Activated CD8-positive, alpha-beta T cell treated with anti-CD3 and anti-CD28 coated beads, Interleukin-2, amount 10 ng/mL, durations not matched to agents 7 days and 5 days (primary cell): Measurements from ENCODE around the gene DIDO1. TPM values are rescaled to one million over a fixed set of nuclear protein-coding genes. Genes with fewer than 3 reads are reported as not detected.

Experiments
- ATAC-seq: fragments of 150-1000 bp; cut with Tn5 transposase; one replicate; pipeline ENCODE4 v1.10.0; 2021; ENCODE audit warnings: moderate library complexity
- CTCF ChIA-PET: fragments of 350-600 bp; sonication (Branson Sonifier 250); formaldehyde crosslinking; loops from one replicate; lab custom pipeline; 2021; ENCODE audit warnings: antibody characterized with exemption; lab: Charles Lee
- POLR2A ChIA-PET: fragments of 350-600 bp; sonication (Branson Sonifier 250); formaldehyde crosslinking; loops from one replicate; lab custom pipeline; 2021; ENCODE audit warnings: antibody characterized with exemption; lab: Charles Lee
- DNase-seq: peaks from one replicate; pipeline ENCODE4 v3.0.0-alpha.2; 2020
- H3K27ac Mint-ChIP-seq: one replicate; pipeline ENCODE4 v1.8.0; 2021; ENCODE audit warnings: mild to moderate bottlenecking, mixed read lengths
- H3K27me3 Mint-ChIP-seq: one replicate; pipeline ENCODE4 v1.8.0; 2021; ENCODE audit warnings: low read depth, mixed read lengths
- H3K36me3 Mint-ChIP-seq: one replicate; pipeline ENCODE4 v1.8.0; 2021; ENCODE audit warnings: low read depth, mixed read lengths
- H3K4me1 Mint-ChIP-seq: one replicate; pipeline ENCODE4 v1.8.0; 2021; ENCODE audit warnings: low read depth, mixed read lengths
- H3K4me3 Mint-ChIP-seq: one replicate; pipeline ENCODE4 v1.8.0; 2021; ENCODE audit warnings: mild to moderate bottlenecking, mixed read lengths
- H3K9me3 Mint-ChIP-seq: one replicate; pipeline ENCODE4 v1.8.0; 2022; ENCODE audit warnings: mixed read lengths; ENCODE audit not compliant: insufficient read depth
- total RNA-seq, 2 experiments: library from RNA; stranded (reverse); gene quantifications; one replicate each; pipeline ENCODE4 v1.2.3, GENCODE V29; 2021

Gene DIDO1
- total RNA-seq, 2 experiments from 2014 or later: 69.6 to 74.0 TPM

- Mint-ChIP-seq H3K27ac (no peak overlapping the region), H3K36me3 (peaks cover 85% of the 10 kb centered on the region)
- CTCF ChIA-PET: interaction anchor here (1.3 to 1.5 kb wide), 2 partner anchors 12 to 18 kb away, joined by 4 to 5 read pairs; no protein-coding TSS in a partner anchor
These were observed 36.9 kb downstream of the DIDO1 start for GRCh38 chr20:62889411-62889810.

GRCh38 chr20:62888910-62889309, 37.4 kb downstream of the DIDO1 start:
- ChIA-PET CTCF (interaction anchor here (1.3 kb wide), 1 partner anchor 18 kb away, joined by 5 read pairs; no protein-coding TSS in a partner anchor), POLR2A (interaction anchor here (1.8 kb wide), 1 partner anchor 36 kb away, joined by 4 read pairs; no protein-coding TSS in a partner anchor)
- Mint-ChIP-seq H3K27me3 (no peaks in the 10 kb centered on the region), H3K4me3 (no peak overlapping the region), H3K9me3 (no peaks in the 10 kb centered on the region), H3K27ac (no peak overlapping the region), H3K36me3 (peaks cover 80% of the 10 kb centered on the region), H3K4me1 (peaks cover 45% of the 10 kb centered on the region)
- no peak for DNase-seq
- ATAC-seq: no peak

More at GRCh38 chr20:62889411-62889810, 36.9 kb downstream of the DIDO1 start:
- no peak overlapping the region for H3K4me3 Mint-ChIP-seq
- POLR2A ChIA-PET: no interaction called here
- H3K4me1 Mint-ChIP-seq: peaks cover 50% of the 10 kb centered on the region
- no peaks in the 10 kb centered on the region for H3K27me3 Mint-ChIP-seq
- DNase-seq (no peak), ATAC-seq (no peak)
- H3K9me3 Mint-ChIP-seq: no peaks in the 10 kb centered on the region

- Mint-ChIP-seq H3K36me3 (peaks cover 76% of the 10 kb centered on the region), H3K27ac (no peak overlapping the region), H3K4me3 (no peak overlapping the region), H3K4me1 (peaks cover 40% of the 10 kb centered on the region), H3K9me3 (no peaks in the 10 kb centered on the region), H3K27me3 (no peaks in the 10 kb centered on the region)
- DNase-seq (no peak), ATAC-seq (no peak)
- ChIA-PET POLR2A (interaction anchor here (1.0 to 1.8 kb wide), 2 partner anchors 19 to 37 kb away, joined by 3 to 4 read pairs; no protein-coding TSS in a partner anchor), CTCF (no interaction called here)
These were observed 37.9 kb downstream of the DIDO1 start for GRCh38 chr20:62888406-62888805.

- Mint-ChIP-seq H3K4me1 (peaks cover 35% of the 10 kb centered on the region), H3K36me3 (peaks cover 71% of the 10 kb centered on the region), H3K4me3 (no peak overlapping the region), H3K27me3 (no peaks in the 10 kb centered on the region), H3K9me3 (no peaks in the 10 kb centered on the region), H3K27ac (peak overlapping the region; percentile 39)
- DNase-seq (no peak), ATAC-seq (no peak)
- ChIA-PET POLR2A (interaction anchor here (0.9 to 1.8 kb wide), 3 partner anchors 19 to 37 kb away, joined by 3 to 4 read pairs (median 3); no protein-coding TSS in a partner anchor), CTCF (interaction anchor here (0.7 kb wide), 1 partner anchor 30 kb away, joined by 3 read pairs; no protein-coding TSS in a partner anchor)
These were observed 38.5 kb downstream of the DIDO1 start for GRCh38 chr20:62887860-62888239.

- Mint-ChIP-seq H3K27ac (peak overlapping the region; percentile 39), H3K36me3 (peaks cover 65% of the 10 kb centered on the region), H3K9me3 (no peaks in the 10 kb centered on the region), H3K27me3 (no peaks in the 10 kb centered on the region), H3K4me1 (peaks cover 29% of the 10 kb centered on the region), H3K4me3 (no peak overlapping the region)
- ChIA-PET POLR2A (interaction anchor here (0.7 to 1.8 kb wide), 4 partner anchors 12 to 38 kb away, joined by 3 to 4 read pairs (median 3); no protein-coding TSS in a partner anchor), CTCF (interaction anchor here (0.7 kb wide), 1 partner anchor 31 kb away, joined by 3 read pairs; no protein-coding TSS in a partner anchor)
- ATAC-seq (peak; percentile 55), DNase-seq (peak; percentile 53)
These were observed 39.0 kb downstream of the DIDO1 start for GRCh38 chr20:62887152-62887859.

- ATAC-seq: no peak
- H3K9me3 Mint-ChIP-seq: no peaks in the 10 kb centered on the region
- ChIA-PET POLR2A (interaction anchor here (0.9 kb wide), 1 partner anchor 31 kb away, joined by 3 read pairs; no protein-coding TSS in a partner anchor), CTCF (no interaction called here)
- no peaks in the 10 kb centered on the region for H3K27me3 Mint-ChIP-seq
- peaks cover 65% of the 10 kb centered on the region for H3K36me3 Mint-ChIP-seq
- DNase-seq: no peak
- H3K4me3 Mint-ChIP-seq: no peak overlapping the region
- no peak overlapping the region for H3K27ac Mint-ChIP-seq
- H3K4me1 Mint-ChIP-seq: peaks cover 23% of the 10 kb centered on the region
These were observed 39.6 kb downstream of the DIDO1 start for GRCh38 chr20:62886709-62887058.

GRCh38 chr20:62885896-62886708, 40.2 kb downstream of the DIDO1 start:
- CTCF ChIA-PET: interaction anchor here (1.4 kb wide), 1 partner anchor 14 kb away, joined by 6 read pairs; no protein-coding TSS in a partner anchor
- no peak for ATAC-seq
- no peak for DNase-seq
- POLR2A ChIA-PET: no interaction called here
- no peak overlapping the region for H3K27ac Mint-ChIP-seq
- no peaks in the 10 kb centered on the region for H3K27me3 Mint-ChIP-seq
- no peaks in the 10 kb centered on the region for H3K9me3 Mint-ChIP-seq
- peaks cover 17% of the 10 kb centered on the region for H3K4me1 Mint-ChIP-seq
- H3K4me3 Mint-ChIP-seq: no peak overlapping the region
- H3K36me3 Mint-ChIP-seq: peaks cover 64% of the 10 kb centered on the region

- Mint-ChIP-seq H3K4me3 (no peak overlapping the region), H3K4me1 (peaks cover 12% of the 10 kb centered on the region), H3K9me3 (no peaks in the 10 kb centered on the region), H3K27ac (no peak overlapping the region), H3K27me3 (no peaks in the 10 kb centered on the region), H3K36me3 (peaks cover 55% of the 10 kb centered on the region)
- DNase-seq: no peak
- ATAC-seq: no peak
- ChIA-PET POLR2A (interaction anchor here (0.6 kb wide), 1 partner anchor 69 kb away, joined by 3 read pairs; no protein-coding TSS in a partner anchor), CTCF (interaction anchor here (1.4 kb wide), 1 partner anchor 14 kb away, joined by 6 read pairs; no protein-coding TSS in a partner anchor)
These were observed 41.0 kb downstream of the DIDO1 start for GRCh38 chr20:62885046-62885895.

GRCh38 chr20:62884556-62884955, 41.7 kb downstream of the DIDO1 start:
- no peak overlapping the region for H3K4me3 Mint-ChIP-seq
- H3K9me3 Mint-ChIP-seq: no peaks in the 10 kb centered on the region
- H3K36me3 Mint-ChIP-seq: peaks cover 48% of the 10 kb centered on the region
- ChIA-PET POLR2A (interaction anchor here (0.6 kb wide), 1 partner anchor 70 kb away, joined by 3 read pairs; no protein-coding TSS in a partner anchor), CTCF (interaction anchor here (0.7 to 1.4 kb wide), 2 partner anchors 9 to 15 kb away, joined by 3 to 6 read pairs; no protein-coding TSS in a partner anchor)
- H3K27ac Mint-ChIP-seq: no peak overlapping the region
- H3K27me3 Mint-ChIP-seq: no peaks in the 10 kb centered on the region
- H3K4me1 Mint-ChIP-seq: peaks cover 12% of the 10 kb centered on the region
- DNase-seq (no peak), ATAC-seq (no peak)

- DNase-seq: no peak
- Mint-ChIP-seq H3K36me3 (peaks cover 30% of the 10 kb centered on the region), H3K4me3 (no peak overlapping the region), H3K27me3 (no peaks in the 10 kb centered on the region), H3K9me3 (no peaks in the 10 kb centered on the region), H3K4me1 (peaks cover 13% of the 10 kb centered on the region), H3K27ac (no peak overlapping the region)
- no peak for ATAC-seq
- ChIA-PET CTCF (no interaction called here), POLR2A (interaction anchor here (0.7 kb wide), 1 partner anchor 40 kb away, joined by 4 read pairs; no protein-coding TSS in a partner anchor)
These were observed 43.9 kb downstream of the DIDO1 start for GRCh38 chr20:62882426-62882825.
